A549 (cell line): Measurements from ENCODE around the gene TNRC6A.

ENCODE experiments used
- CTCF ChIP-seq: fragments of >200 bp; sonication (Bioruptor Twin); formaldehyde crosslinking; IDR thresholded peaks from 3 replicates; pipeline ENCODE4 v1.5.1; 2016
- ESRRA ChIP-seq: fragments of 150-350 bp; IDR thresholded peaks from 2 replicates; pipeline ENCODE4 v1.6.1; 2014; ENCODE audit warnings: mild to moderate bottlenecking, low read length, borderline replicate concordance
- MAFK ChIP-seq: fragments of 450-650 bp; IDR thresholded peaks from 2 replicates; pipeline ENCODE4 v1.6.1; 2014; ENCODE audit not compliant: partially characterized antibody
- MAZ ChIP-seq: fragments of 150-350 bp; IDR thresholded peaks from 2 replicates; pipeline ENCODE4 v1.6.1; 2014; ENCODE audit warnings: antibody characterized with exemption, low read depth, low read length, borderline replicate concordance
- POLR2A ChIP-seq: IDR thresholded peaks from 2 replicates; pipeline ENCODE4 v1.6.1; 2012; ENCODE audit warnings: mild to moderate bottlenecking, low read length
- RAD21 ChIP-seq, 2 experiments: fragments of >200 bp in 1 of 2; sonication (Bioruptor Twin) in 1 of 2; formaldehyde crosslinking in 1 of 2; IDR thresholded peaks in 1 of 2; conservative IDR thresholded peaks in 1 of 2; 2 replicates in 1 of 2; 3 replicates in 1 of 2; pipeline ENCODE4 v1.6.1; 2012 to 2018; ENCODE audit warnings: inconsistent platforms in 1 of 2
- REST ChIP-seq: fragments of 200-600 bp; sonication (generic); IDR thresholded peaks from 2 replicates; pipeline ENCODE4 v1.6.1; 2016; ENCODE audit warnings: antibody characterized with exemption, mild to moderate bottlenecking, moderate library complexity
- RFX5 ChIP-seq: fragments of 450-650 bp; IDR thresholded peaks from 2 replicates; pipeline ENCODE4 v1.7.1; 2014; ENCODE audit warnings: antibody characterized with exemption, mild to moderate bottlenecking, moderate library complexity

GRCh38 chr16:24778671-24779070, 49.2 kb downstream of the TNRC6A start:
- no peak for TF ChIP-seq REST
- TF ChIP-seq MAZ, result no peak
- no peak for TF ChIP-seq RFX5
- TF ChIP-seq POLR2A, result no peak
- no peak for TF ChIP-seq RAD21 (conservative IDR thresholded peaks at IDR 0.05 in 1 of 2, IDR thresholded peaks at IDR 0.05 in 1 of 2)
- TF ChIP-seq CTCF, result no peak
- no peak for TF ChIP-seq ESRRA
- no peak for TF ChIP-seq MAFK
